Fibroblast of mammary gland (primary cell): Measurements from ENCODE around the gene MMP14.
"Not testable (repeated sequence)": the region's sequence is repeated elsewhere in the genome, so short reads cannot be mapped to it uniquely, and the experiment has no call there.

Experiments
- DNase-seq: peaks from one replicate; pipeline ENCODE4 v3.0.0-alpha.2; 2010; ENCODE audit warnings: low read depth
- H3K4me3 ChIP-seq: 2 replicates; pipeline ENCODE4 v1.5.1; 2011; ENCODE audit warnings: low read depth, mild to moderate bottlenecking, low read length, moderate library complexity; ENCODE audit not compliant: control insufficient read depth
- CTCF ChIP-seq: conservative IDR thresholded peaks from 2 replicates; pipeline ENCODE4 v1.5.1; 2011; ENCODE audit warnings: low read depth, low read length, inconsistent platforms; ENCODE audit not compliant: control insufficient read depth, insufficient read depth

Gene MMP14

GRCh38 chr14:22854963-22855724, 18.8 kb downstream of the MMP14 start:
- DNase-seq: no peak
- TF ChIP-seq CTCF: no peak
- no peak overlapping the region for H3K4me3 ChIP-seq

- no peak for TF ChIP-seq CTCF
- no peak overlapping the region for H3K4me3 ChIP-seq
- DNase-seq: no peak
Observed at GRCh38 chr14:22856428-22856827, 20.0 kb downstream of the MMP14 start.

- not testable (repeated sequence) for DNase-seq, H3K4me3 ChIP-seq
Observed at GRCh38 chr14:22860377-22860776, 24.0 kb downstream of the MMP14 start.

GRCh38 chr14:22861651-22862050, 25.3 kb downstream of the MMP14 start:
- H3K4me3 ChIP-seq: no peak overlapping the region
- no peak for TF ChIP-seq CTCF

GRCh38 chr14:22864979-22865378, 28.6 kb downstream of the MMP14 start:
- TF ChIP-seq CTCF: no peak
- DNase-seq: no peak

More at GRCh38 chr14:22861651-22862050, 25.3 kb downstream of the MMP14 start:
- no peak for DNase-seq

DNA sequence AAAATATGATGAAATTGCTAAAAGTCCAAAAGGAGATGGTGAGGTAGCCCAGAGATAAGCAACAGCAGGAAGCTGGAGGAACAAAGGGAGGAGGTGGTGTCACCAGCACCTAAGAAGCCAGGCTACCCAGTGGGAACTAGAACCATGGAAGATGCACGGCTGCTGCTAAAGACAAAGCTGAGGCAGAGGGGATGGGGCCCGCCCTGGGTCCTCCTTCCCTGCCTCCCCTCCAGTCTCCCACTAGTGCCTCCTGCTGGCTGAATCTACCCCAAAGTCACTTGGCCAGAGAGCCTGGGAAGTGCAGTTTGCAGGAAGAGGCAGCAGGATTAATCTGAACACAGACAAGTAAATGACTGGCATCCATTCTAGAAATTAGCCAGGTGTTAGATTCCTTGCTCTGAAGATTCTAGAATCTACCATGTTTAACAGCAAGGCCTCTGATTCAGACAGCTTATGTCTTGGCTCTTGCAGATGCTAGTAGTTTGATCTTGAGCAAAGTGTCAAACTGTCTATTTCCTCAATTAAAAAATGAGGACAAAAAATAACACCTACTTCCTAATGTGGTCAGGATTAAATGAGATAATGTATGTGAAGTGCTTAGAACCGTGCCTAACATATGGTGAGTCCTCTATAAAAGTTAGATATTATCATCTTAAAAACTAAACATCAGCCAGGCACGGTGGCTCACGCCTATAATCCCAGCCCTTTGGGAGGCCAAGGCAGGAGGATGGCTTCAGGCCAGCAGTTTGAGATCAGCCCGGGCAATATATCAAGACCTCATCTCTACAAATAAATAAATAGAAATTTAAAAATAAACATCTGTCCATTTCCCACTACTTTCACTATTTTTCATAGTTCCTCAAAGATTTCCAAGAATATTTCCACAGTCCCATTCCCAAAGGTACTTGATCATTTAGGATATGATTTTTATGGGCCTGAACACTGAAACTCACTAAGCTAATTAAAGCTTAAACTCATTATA, 29.3 kb downstream of the MMP14 start:
- no peak overlapping the region for H3K4me3 ChIP-seq
- no peak for DNase-seq
- TF ChIP-seq CTCF: peak; percentile 29

More at GRCh38 chr14:22864979-22865378, 28.6 kb downstream of the MMP14 start:
- H3K4me3 ChIP-seq: no peak overlapping the region

DNA sequence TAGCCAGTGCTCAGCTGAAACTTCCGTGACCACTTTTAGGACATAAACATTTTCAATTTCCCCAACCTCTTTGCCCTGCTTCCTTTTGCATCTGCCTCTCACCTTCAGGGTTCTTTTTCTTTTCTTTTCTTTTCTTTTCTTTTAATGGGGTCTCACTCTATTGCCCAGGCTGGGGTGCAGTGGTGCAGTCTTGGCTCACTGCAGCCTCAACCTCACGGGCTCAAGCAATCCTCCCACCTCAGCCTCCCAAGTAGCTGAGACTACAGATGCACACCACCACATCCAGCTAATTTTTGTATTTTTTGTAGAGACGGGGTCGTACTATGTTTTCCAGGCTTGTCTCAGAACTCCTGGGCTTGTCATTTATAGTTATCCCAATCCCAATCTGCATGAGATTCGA, 30.5 kb downstream of the MMP14 start:
- no peak overlapping the region for H3K4me3 ChIP-seq
- no peak for DNase-seq
- TF ChIP-seq CTCF: no peak
